ENCODE results near the gene ZBTB25. TPM values are rescaled to one million over a fixed set of nuclear protein-coding genes. Genes with fewer than 3 reads are reported as not detected.

Gene ZBTB25, protein sequence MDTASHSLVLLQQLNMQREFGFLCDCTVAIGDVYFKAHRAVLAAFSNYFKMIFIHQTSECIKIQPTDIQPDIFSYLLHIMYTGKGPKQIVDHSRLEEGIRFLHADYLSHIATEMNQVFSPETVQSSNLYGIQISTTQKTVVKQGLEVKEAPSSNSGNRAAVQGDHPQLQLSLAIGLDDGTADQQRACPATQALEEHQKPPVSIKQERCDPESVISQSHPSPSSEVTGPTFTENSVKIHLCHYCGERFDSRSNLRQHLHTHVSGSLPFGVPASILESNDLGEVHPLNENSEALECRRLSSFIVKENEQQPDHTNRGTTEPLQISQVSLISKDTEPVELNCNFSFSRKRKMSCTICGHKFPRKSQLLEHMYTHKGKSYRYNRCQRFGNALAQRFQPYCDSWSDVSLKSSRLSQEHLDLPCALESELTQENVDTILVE
- polyA plus RNA-seq (2011; rRNA removed) (5.8 and 6.1 TPM in 2 replicates), polyA minus RNA-seq (2011; rRNA and poly(A)+ RNA removed) (7.8 and 8.3 TPM in 2 replicates)

DNA sequence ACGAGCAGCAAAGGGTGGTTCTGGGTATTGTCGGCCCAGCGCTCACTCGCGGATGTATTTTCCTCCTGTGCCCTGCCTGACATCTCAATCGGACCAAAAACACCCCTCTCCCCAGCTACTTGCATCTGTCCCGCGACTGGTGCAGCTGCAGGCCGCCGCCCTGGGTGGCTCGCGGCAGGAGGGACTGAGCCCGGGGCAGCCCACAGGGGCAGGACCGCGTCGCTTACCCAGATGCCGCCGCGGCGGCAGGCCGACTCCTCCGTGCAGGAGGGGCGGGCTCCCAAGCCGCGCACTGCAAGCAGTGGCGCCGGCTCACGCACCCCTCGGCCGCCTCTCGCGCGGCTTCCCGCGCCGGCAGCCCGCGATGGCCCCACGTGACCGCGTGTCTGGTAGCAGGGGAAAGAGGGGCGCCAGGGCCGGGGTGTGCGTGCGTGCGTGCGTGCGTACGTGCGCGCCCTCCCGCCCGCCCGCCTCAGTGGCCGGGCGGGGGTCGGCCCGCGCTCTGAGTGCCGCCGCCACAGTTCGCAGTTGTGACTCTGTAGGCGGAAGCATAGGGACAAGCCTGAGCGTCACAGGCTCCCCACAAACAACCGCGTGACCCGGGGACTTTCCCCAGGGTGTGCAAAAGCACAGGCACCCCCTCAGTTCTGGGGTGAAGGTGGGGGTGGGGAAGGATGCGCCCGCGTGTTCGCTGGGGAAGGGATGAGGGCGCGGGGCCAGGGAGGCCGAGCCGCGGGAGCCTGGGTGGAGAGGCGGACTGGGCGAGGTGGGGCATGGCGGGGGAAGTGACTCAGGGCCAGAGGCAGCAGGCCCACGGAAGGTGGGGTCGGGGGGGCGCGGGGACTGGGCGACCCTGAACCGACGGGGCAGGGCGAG is at the start of gene ZBTB25:
Gene ZBTB25, minus strand, starts transcription at position 405 of the 876 bp plus-strand sequence. CDS start 13,305 bp downstream, outside the sequence.
- DNase-seq (ENCODE audit: low read depth) = peak; percentile 71
- ChIA-PET POLR2A (interaction anchor here (0.6 to 1.0 kb wide), 5 partner anchors 17 to 411 kb away, joined by 3 to 22 read pairs (median 8); no protein-coding TSS in a partner anchor), CTCF (interaction anchor here (0.7 to 3.2 kb wide), 6 partner anchors 74 to 139 kb away, joined by 3 to 12 read pairs (median 4); no protein-coding TSS in a partner anchor)
- Histone ChIP-seq H3K4me3 (ENCODE audit: low read depth, low read length) (peak within 1 kb of the TSS; percentile 83), H3K36me3 (ENCODE audit: control insufficient read depth, insufficient read depth, low read length) (no peaks in the 10 kb centered on the region), H3K27me3 (ENCODE audit: control insufficient read depth, insufficient read depth, low read length) (no peaks in the 10 kb centered on the region)
- TF ChIP-seq, protein P1, sequence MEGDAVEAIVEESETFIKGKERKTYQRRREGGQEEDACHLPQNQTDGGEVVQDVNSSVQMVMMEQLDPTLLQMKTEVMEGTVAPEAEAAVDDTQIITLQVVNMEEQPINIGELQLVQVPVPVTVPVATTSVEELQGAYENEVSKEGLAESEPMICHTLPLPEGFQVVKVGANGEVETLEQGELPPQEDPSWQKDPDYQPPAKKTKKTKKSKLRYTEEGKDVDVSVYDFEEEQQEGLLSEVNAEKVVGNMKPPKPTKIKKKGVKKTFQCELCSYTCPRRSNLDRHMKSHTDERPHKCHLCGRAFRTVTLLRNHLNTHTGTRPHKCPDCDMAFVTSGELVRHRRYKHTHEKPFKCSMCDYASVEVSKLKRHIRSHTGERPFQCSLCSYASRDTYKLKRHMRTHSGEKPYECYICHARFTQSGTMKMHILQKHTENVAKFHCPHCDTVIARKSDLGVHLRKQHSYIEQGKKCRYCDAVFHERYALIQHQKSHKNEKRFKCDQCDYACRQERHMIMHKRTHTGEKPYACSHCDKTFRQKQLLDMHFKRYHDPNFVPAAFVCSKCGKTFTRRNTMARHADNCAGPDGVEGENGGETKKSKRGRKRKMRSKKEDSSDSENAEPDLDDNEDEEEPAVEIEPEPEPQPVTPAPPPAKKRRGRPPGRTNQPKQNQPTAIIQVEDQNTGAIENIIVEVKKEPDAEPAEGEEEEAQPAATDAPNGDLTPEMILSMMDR (IDR thresholded peaks at IDR 0.05; ENCODE audit: insufficient read depth, low read depth, low read length) = no peak

DNA sequence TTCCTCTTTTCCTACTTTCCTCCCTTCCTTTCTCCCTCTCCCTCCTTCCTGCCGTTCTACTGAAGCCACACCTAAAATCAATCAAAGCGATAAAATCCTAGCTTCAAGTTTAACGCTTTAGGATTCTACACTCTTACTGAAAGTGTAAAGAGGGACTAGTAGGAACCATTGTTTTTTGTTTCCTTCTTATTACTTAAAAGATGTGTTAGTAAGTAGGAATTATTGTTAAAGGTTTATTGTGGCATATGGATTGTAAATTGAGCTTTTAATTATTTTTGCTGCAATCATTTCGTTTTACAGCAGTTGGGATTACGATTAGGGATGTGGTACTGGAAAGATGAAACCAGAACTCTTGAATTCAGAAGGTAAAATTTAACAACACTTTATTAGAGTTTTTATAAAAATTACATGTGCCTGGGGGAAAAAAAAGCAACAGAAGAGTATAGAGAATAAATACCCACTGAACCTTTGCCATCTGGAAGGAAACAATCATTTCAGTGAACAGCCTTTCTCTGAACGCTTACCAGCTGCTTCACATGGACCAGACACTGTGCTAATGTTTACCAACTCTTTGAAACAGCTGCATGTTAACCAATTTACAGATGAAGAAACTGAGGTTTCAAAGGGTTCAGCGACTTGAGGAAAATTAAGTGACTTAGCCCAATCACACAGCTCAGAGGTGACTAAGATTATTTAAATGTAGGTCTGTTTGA is 47.1 kb upstream of the ZBTB25 start:
- CTCF ChIA-PET = interaction anchor here (0.6 to 1.4 kb wide), 4 partner anchors 10 to 95 kb away, joined by 3 to 8 read pairs (median 4); partner anchors contain the start of gene HSPA2
- H3K4me3 ChIP-seq (ENCODE audit: low read depth, low read length) = no peak overlapping the region
- DNase-seq (ENCODE audit: low read depth) = no peak
- no peaks in the 10 kb centered on the region for H3K27me3 ChIP-seq (ENCODE audit: control insufficient read depth, insufficient read depth, low read length)
- POLR2A ChIA-PET = no interaction called here
- TF ChIP-seq, protein P1 (IDR thresholded peaks at IDR 0.05; ENCODE audit: insufficient read depth, low read depth, low read length) = no peak
- H3K36me3 ChIP-seq (ENCODE audit: control insufficient read depth, insufficient read depth, low read length) = no peaks in the 10 kb centered on the region

DNA sequence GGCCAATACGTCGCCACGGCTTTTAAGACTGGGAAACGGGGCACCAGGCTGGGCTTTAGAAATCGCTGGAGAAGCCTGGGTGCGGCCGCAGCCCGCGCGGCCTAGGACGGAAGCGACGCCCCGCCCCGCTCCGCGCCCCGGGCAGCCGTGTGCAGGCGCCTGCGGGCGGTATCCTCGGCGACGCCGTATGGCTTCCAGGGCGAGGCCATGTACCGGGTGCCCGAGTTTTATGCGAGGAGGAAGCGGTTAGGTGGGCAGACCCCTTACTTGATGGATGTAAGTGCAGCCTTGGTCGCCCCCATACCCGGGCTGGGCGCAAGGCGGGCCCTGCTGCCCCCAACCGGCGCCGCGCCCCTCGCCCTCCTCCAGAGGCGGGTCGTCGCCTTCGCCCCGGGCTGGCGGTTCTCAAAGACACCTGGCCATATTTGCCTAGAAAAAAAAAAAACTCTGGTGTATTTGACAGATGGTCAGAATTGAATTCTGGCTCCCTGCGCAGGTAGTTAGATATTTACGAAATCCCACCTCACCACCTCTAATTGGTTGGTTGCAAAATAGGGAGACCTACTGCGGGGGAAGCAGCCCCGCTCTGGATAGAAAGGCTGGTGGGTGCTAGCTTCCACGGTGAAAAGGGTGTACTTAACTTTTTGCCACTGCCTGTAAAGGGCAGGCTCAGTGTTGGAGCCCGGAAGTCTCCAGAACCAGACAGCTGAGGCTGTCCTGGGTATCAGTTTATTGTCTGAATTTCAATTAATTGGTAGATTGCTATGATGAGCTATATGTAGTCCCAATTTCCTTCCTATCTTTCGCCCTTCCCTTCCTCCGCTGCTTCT is 46.4 kb upstream of the ZBTB25 start, which contains the start of gene PPP1R36:
Gene PPP1R36, plus strand, starts transcription at position 171 of the 830 bp plus-strand sequence. Its CDS starts 37 bp downstream, at position 208.
- CTCF ChIA-PET = interaction anchor here (0.6 to 1.6 kb wide), 4 partner anchors 10 to 87 kb away, joined by 3 to 8 read pairs (median 4); partner anchors contain the start of gene HSPA2
- POLR2A ChIA-PET = no interaction called here
- TF ChIP-seq, protein P1 (IDR thresholded peaks at IDR 0.05; ENCODE audit: insufficient read depth, low read depth, low read length) = no peak
- no peak for DNase-seq (ENCODE audit: low read depth)
- H3K27me3 ChIP-seq (ENCODE audit: control insufficient read depth, insufficient read depth, low read length) = no peaks in the 10 kb centered on the region
- H3K36me3 ChIP-seq (ENCODE audit: control insufficient read depth, insufficient read depth, low read length) = no peaks in the 10 kb centered on the region
- peak within 1 kb of the TSS; percentile 11; the same call in 1 of the 2 replicates for H3K4me3 ChIP-seq (ENCODE audit: low read depth, low read length)

DNA sequence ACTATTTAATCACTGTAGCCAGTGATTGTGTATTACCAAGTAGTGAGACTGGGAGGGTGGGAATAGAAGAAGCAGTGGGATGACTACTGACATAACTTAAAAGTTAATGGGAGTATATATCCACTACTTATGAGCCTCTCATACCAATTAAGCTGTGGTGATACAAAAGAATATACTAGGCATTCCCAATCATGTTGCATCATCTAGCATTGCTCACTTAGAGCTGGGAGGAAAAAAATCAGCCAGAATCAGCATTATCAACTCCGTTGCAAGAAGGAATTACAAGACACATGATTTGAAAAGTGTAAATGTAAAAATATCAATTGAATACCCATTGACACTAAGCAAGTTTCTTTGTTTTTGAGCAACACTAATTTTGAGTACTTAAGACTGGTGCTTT is 45.4 kb upstream of the ZBTB25 start:
- ChIA-PET POLR2A (interaction anchor here (1.2 kb wide), 1 partner anchor 9 kb away, joined by 4 read pairs; the partner anchor contains the start of gene HSPA2), CTCF (interaction anchor here (0.7 to 1.6 kb wide), 2 partner anchors 12 to 15 kb away, joined by 3 read pairs; no protein-coding TSS in a partner anchor)
- TF ChIP-seq, protein P1 (IDR thresholded peaks at IDR 0.05; ENCODE audit: insufficient read depth, low read depth, low read length) = no peak
- Histone ChIP-seq H3K27me3 (ENCODE audit: control insufficient read depth, insufficient read depth, low read length) (no peaks in the 10 kb centered on the region), H3K4me3 (ENCODE audit: low read depth, low read length) (no peak overlapping the region), H3K36me3 (ENCODE audit: control insufficient read depth, insufficient read depth, low read length) (no peaks in the 10 kb centered on the region)
- DNase-seq (ENCODE audit: low read depth) = no peak
